GM10248 (cell line): ENCODE results near the gene A2ML1.
A peak's percentile ranks its signal among the peaks of the same experiment; 100 is the strongest.
"Not testable (repeated sequence)": the region's sequence is repeated elsewhere in the genome, so short reads cannot be mapped to it uniquely, and the experiment has no call there.

Source experiments
- CTCF ChIA-PET: fragments of 300-600 bp; sonication (Branson Sonifier 250); formaldehyde crosslinking; extraction: SDS; loops from one replicate; lab custom pipeline; 2021; ENCODE audit warnings: antibody characterized with exemption; lab: Yijun Ruan, JAX
- POLR2A ChIA-PET: fragments of 350-650 bp; sonication (Branson Sonifier 250); formaldehyde crosslinking; extraction: SDS; loops from one replicate; lab custom pipeline; 2020; ENCODE audit warnings: antibody characterized with exemption; lab: Yijun Ruan, JAX
- DNase-seq: peaks from one replicate; pipeline ENCODE4 v3.0.0; 2012; ENCODE audit errors: extremely low spot score
- CTCF ChIP-seq: IDR thresholded peaks from 2 replicates; pipeline ENCODE4 v1.5.1; 2012; ENCODE audit warnings: mild to moderate bottlenecking, low read depth; ENCODE audit errors: extremely low read depth, missing control alignments, control extremely low read depth

A2ML1 gene

GRCh38 chr12:8852119-8852518, 29.7 kb downstream of the A2ML1 start:
- TF ChIP-seq CTCF: no peak
- ChIA-PET POLR2A (no interaction called here), CTCF (interaction anchor here (0.9 to 2.4 kb wide), 3 partner anchors 8 to 38 kb away, joined by 3 to 12 read pairs (median 4); no protein-coding TSS in a partner anchor)
- no peak for DNase-seq

DNA sequence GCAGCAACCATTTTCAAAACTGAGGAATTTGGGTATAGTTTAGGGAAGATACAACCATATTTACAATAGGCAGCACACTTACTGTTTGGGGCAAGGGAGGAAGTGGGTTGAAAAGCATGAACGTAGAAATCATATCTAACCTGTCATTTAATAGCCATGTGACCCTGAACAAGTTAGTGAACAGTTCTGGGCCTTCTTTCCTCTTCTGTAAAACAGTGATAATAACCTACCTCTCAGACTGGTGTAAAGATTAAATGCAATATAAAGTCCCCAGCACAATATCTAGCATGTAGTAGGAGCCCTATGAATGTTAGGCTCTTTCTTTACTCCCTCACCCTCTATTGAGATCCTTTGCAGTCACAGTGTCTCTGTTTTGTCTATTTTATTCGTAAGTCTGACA, 33.5 kb downstream of the A2ML1 start:
- CTCF ChIA-PET: interaction anchor here (1.0 to 1.2 kb wide), 2 partner anchors 35 to 312 kb away, joined by 3 to 6 read pairs; no protein-coding TSS in a partner anchor
- no peak for TF ChIP-seq CTCF
- no peak for DNase-seq
- POLR2A ChIA-PET: no interaction called here

DNA sequence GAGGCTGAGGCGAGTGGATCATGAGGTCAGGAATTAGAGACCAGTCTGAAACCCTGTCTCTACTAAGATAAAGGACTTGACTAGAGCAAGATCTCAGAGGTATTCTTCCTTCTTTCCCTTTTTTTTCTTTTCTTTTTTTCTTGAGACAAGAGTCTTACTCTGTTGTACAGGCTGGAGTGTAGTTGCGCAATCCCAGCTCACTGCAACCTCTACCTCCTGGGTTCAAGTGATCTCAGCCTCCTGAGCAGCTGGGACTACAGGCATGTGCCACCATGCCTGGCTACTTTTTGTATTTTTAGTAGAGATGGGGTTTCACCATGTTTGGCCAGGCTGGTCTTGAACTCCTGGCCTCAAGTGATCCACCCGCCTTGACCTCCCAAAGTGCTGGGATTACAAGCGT, 37.0 kb downstream of the A2ML1 start:
- POLR2A ChIA-PET, DNase-seq: not testable (repeated sequence)
- CTCF ChIA-PET: interaction anchor here (1.0 to 4.1 kb wide), 15 partner anchors 8 to 315 kb away, joined by 3 to 38 read pairs (median 9); partner anchors contain the start of gene RIMKLB

DNA sequence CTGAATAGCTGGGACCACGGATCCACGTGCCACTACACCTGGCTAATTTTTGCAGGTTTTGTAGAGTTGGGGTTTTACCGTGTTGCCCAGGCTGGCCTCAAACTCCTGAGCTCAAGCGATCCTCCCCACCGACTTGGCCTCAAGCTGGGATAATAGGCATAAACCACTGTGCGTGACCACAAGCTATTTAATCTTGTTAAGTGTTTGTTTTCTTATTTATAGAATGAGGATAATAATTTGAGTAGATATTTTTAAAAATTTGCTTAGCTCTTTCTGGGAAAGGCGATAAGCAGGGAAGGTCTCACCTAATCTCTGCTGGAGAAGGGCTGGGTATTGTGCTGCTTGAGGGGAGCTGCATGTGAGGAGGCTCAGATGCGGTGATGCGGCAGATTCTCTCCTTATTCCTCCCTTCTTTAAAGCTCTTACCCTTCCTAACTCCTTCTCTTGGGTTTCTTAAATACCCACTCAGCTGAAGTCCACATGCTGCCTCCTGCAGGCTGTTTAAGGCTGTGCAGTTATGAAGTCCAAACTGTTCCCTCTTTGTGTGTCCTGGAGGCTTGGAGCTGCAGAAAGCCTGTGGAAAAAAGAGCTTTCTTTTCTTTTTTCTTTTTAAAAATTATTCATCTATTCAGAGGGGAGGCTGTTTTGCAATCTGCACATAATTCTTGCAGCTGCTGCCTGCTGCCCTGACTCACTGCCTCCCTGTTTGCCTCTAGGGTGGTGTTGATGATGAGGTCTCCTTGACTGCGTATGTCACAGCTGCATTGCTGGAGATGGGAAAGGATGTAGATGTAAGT, 37.9 kb downstream of the A2ML1 start:
- ChIA-PET CTCF (interaction anchor here (0.5 to 4.1 kb wide), 41 partner anchors 9 to 331 kb away, joined by 3 to 38 read pairs (median 4); partner anchors contain the start of genes CLEC4E and RIMKLB), POLR2A (no interaction called here)
- peak; percentile 63 for TF ChIP-seq CTCF
- peak; percentile 58 for DNase-seq

GRCh38 chr12:8866429-8866828, 44.0 kb downstream of the A2ML1 start:
- ChIA-PET CTCF (interaction anchor here (2.6 kb wide), 1 partner anchor 24 kb away, joined by 8 read pairs; no protein-coding TSS in a partner anchor), POLR2A (no interaction called here)
- DNase-seq: no peak
- no peak for TF ChIP-seq CTCF

DNA sequence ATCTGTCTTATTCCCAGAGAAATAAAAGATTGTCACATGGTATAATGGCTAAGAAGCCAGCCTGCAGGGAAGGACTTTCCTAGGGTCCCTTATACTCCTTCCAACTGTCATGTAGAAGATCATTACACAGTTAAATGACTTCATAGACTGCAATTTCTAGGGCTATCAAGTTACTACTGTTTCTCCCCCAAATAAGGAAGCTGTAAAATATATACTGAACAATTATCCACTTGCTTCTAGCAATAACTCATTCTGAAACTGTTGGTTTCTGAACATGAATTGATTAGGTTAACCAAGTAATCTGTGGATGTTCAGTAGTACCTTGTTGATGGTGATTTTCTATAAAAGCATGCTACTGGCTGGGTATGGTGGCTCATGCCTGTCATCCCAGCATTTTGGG, 44.6 kb downstream of the A2ML1 start:
- ChIA-PET POLR2A (interaction anchor here (0.6 kb wide), 1 partner anchor 82 kb away, joined by 3 read pairs; the partner anchor contains the start of gene M6PR), CTCF (interaction anchor here (2.6 kb wide), 1 partner anchor 24 kb away, joined by 8 read pairs; no protein-coding TSS in a partner anchor)
- no peak for DNase-seq
- TF ChIP-seq CTCF: no peak
